GM12878 (cell line): ENCODE measurements around the gene AFTPH. TPM values are rescaled to one million over a fixed set of nuclear protein-coding genes. Genes with fewer than 3 reads are reported as not detected.

Experiments
- ATAC-seq: fragments of 200-7000 bp; cut with Tn5 transposase; 3 replicates; pipeline ENCODE4 v1.9.1; 2020; ENCODE audit warnings: mild to moderate bottlenecking, moderate library complexity
- BruUV-seq: library from RNA; stranded (reverse); fragments of 400-500 nt; replicated peaks from 2 replicates; lab custom pipeline; 2021; lab: Mats Ljungman, UMichigan
- CTCF ChIA-PET: fragments of 300-600 bp; sonication (Branson Sonifier 250); formaldehyde crosslinking; extraction: SDS; loops from one replicate; lab custom pipeline; 2021; ENCODE audit warnings: inconsistent platforms; lab: Yijun Ruan, JAX
- POLR2A ChIA-PET: fragments of 350-600 bp; formaldehyde crosslinking; extraction: SDS; loops from one replicate; lab custom pipeline; 2021; ENCODE audit warnings: inconsistent platforms; lab: Charles Lee
- RAD21 ChIA-PET: fragments of 300-600 bp; sonication (Branson Sonifier 250); formaldehyde crosslinking; loops from one replicate; lab custom pipeline; 2023; ENCODE audit warnings: antibody characterized with exemption; ENCODE audit not compliant: unreplicated experiment; lab: Charles Lee
- SMC1A ChIA-PET: fragments of 300-600 bp; sonication (Branson Sonifier 250); formaldehyde crosslinking; loops from one replicate; lab custom pipeline; 2023; ENCODE audit not compliant: unreplicated experiment, uncharacterized antibody; lab: Charles Lee
- DNase-seq: peaks from one replicate; pipeline ENCODE4 v3.0.0-alpha.2; 2011; ENCODE audit warnings: low read depth, low spot score
- FAIRE-seq: peaks from 3 replicates; lab custom pipeline; 2011; peaks lifted over from hg19 to GRCh38; lab: Jason Lieb, UNC
- H2AFZ ChIP-seq: 2 replicates; pipeline ENCODE4 v1.6.0; 2011; ENCODE audit warnings: low read depth, low read length, control low read depth; ENCODE audit not compliant: control insufficient read depth
- H3K27ac ChIP-seq: 2 replicates; pipeline ENCODE4 v1.5.1; 2011; ENCODE audit warnings: control low read depth; ENCODE audit not compliant: control insufficient read depth, insufficient read depth
- H3K27me3 ChIP-seq, 2 experiments: replicated peaks in 1 of 2; 2 replicates each; pipeline versions ENCODE4 v1.6.0 to v1.6.1; 2011; ENCODE audit warnings: low read length in 1 of 2; ENCODE audit not compliant: control insufficient read depth in 2 of 2, insufficient read depth in 2 of 2
- H3K36me3 ChIP-seq, 2 experiments: 2 replicates each; pipeline ENCODE4 v1.5.1; 2011; ENCODE audit warnings: low read length in 1 of 2; ENCODE audit not compliant: control insufficient read depth in 2 of 2, insufficient read depth in 2 of 2
- H3K4me1 ChIP-seq: 2 replicates; pipeline ENCODE4 v1.6.1; 2011; ENCODE audit warnings: mild to moderate bottlenecking, low read length, moderate library complexity, mixed read lengths; ENCODE audit not compliant: control insufficient read depth, insufficient read depth
- H3K4me2 ChIP-seq: 2 replicates; pipeline ENCODE4 v1.6.0; 2011; ENCODE audit warnings: control low read depth; ENCODE audit not compliant: control insufficient read depth, insufficient read depth
- H3K4me3 ChIP-seq: fragments of 200-600 bp; sonication (generic); 2 replicates; pipeline ENCODE4 v1.5.1; 2016
- H3K79me2 ChIP-seq: 2 replicates; pipeline ENCODE4 v1.6.0; 2011; ENCODE audit warnings: low read length; ENCODE audit not compliant: control insufficient read depth, insufficient read depth
- H3K9ac ChIP-seq: 2 replicates; pipeline ENCODE4 v1.8.0; 2011; ENCODE audit warnings: low read length, control low read depth, mixed read lengths; ENCODE audit not compliant: control insufficient read depth, insufficient read depth
- H3K9me3 ChIP-seq: replicated peaks from 3 replicates; pipeline ENCODE4 v1.5.1; 2011; ENCODE audit warnings: mild to moderate bottlenecking, low read length; ENCODE audit not compliant: control insufficient read depth, insufficient read depth
- H4K20me1 ChIP-seq: 2 replicates; pipeline ENCODE4 v1.6.0; 2011; ENCODE audit not compliant: control insufficient read depth, insufficient read depth
- BACH1 ChIP-seq: fragments of 450-650 bp; IDR thresholded peaks from 2 replicates; pipeline ENCODE4 v1.6.1; 2017; ENCODE audit warnings: mild to moderate bottlenecking, borderline replicate concordance
- CBFB ChIP-seq: IDR thresholded peaks from 2 replicates; pipeline ENCODE4 v1.6.1; 2016; ENCODE audit warnings: antibody characterized with exemption, low read depth
- DPF2 ChIP-seq: fragments of 450-650 bp; IDR thresholded peaks from 2 replicates; pipeline ENCODE4 v1.6.1; 2017; ENCODE audit warnings: mild to moderate bottlenecking
- HDAC2 ChIP-seq: fragments of 200-600 bp; sonication (generic); IDR thresholded peaks from 2 replicates; pipeline ENCODE4 v1.6.1; 2017
- HDGF ChIP-seq: fragments of 450-650 bp; IDR thresholded peaks from 2 replicates; pipeline ENCODE4 v1.6.1; 2016; ENCODE audit warnings: antibody characterized with exemption
- NR2F1 ChIP-seq: fragments of 450-650 bp; conservative IDR thresholded peaks from 2 replicates; pipeline ENCODE4 v1.6.1; 2017; ENCODE audit warnings: mild to moderate bottlenecking
- STAT3 ChIP-seq: IDR thresholded peaks from 2 replicates; pipeline ENCODE4 v1.6.1; 2011; ENCODE audit warnings: low read depth, low read length, improper control_type of control experiment
- TBL1XR1 ChIP-seq: IDR thresholded peaks from 2 replicates; pipeline ENCODE4 v1.6.1; 2012; ENCODE audit warnings: low read depth, low read length, improper control_type of control experiment
- ZNF274 ChIP-seq: IDR thresholded peaks from one replicate; pipeline ENCODE4 v1.8.0; 2011; ENCODE audit not compliant: insufficient read length, insufficient read depth
- ZZZ3 ChIP-seq: IDR thresholded peaks from 2 replicates; pipeline ENCODE4 v1.6.1; 2011; ENCODE audit warnings: low read depth; ENCODE audit not compliant: control insufficient read depth, insufficient read length
- WGBS: methylation state at CpG from one replicate; pipeline ENCODE4 v1.1.6; 2016; ENCODE audit warnings: low lambda C conversion rate; ENCODE audit not compliant: insufficient replicate concordance, insufficient coverage; ENCODE audit errors: missing lambda C conversion rate; 5-methylcytosine and 5-hydroxymethylcytosine counted together
- in situ Hi-C: fragments of 300-500 bp; cut with MboI; formaldehyde crosslinking; loops from 9 replicates; pipeline ENCODE4 v1.14.3; 2018; ENCODE audit warnings: mixed read lengths
- intact Hi-C: fragments of 100-400 bp; cut with micrococcal nuclease; formaldehyde crosslinking; loops from one replicate; pipeline ENCODE4 v1.14.2; 2022; ENCODE audit not compliant: unreplicated experiment
- polyA plus RNA-seq, 11 experiments: library from polyadenylated mRNA; depleted of rRNA in 4 of 11; unstranded in 6 of 11; stranded (reverse) in 5 of 11; fragments of >200 nt; fragmentation: Nextera tagmentation in 4 of 11; fragmentation: Illumina TruSeq in 1 of 11; extraction: Ambion mirVana in 4 of 11; extraction: Trizol in 1 of 11; gene quantifications; 1 replicate in 1 of 11; 2 replicates in 10 of 11; pipeline versions ENCODE4 v1.2.1 to v1.2.3, GENCODE V29; 2011 to 2016; ENCODE audit warnings: inconsistent platforms in 2 of 11, missing spikeins in 2 of 11, low read depth in 1 of 11
- total RNA-seq, 4 experiments: library from RNA; depleted of rRNA in 3 of 4; stranded (reverse); fragments of >200 nt in 3 of 4; fragmentation: Illumina TruSeq in 1 of 4; extraction: Trizol in 1 of 4; gene quantifications; 2 replicates each; pipeline versions ENCODE4 v1.2.1 to v1.2.3, GENCODE V29; 2013 to 2021
- TF ChIP-seq, protein P1 (sequence below): IDR thresholded peaks from 2 replicates; pipeline ENCODE4 v1.6.1; 2011; ENCODE audit warnings: borderline replicate concordance, low read depth, mild to moderate bottlenecking, moderate library complexity, low read length; ENCODE audit not compliant: insufficient read depth, poor library complexity, severe bottlenecking
- TF ChIP-seq, protein P2 (sequence below): IDR thresholded peaks from 2 replicates; pipeline ENCODE4 v1.6.1; 2011; ENCODE audit warnings: mild to moderate bottlenecking, low read depth, low read length, moderate library complexity; ENCODE audit not compliant: insufficient replicate concordance

Gene AFTPH
- total and polyA plus RNA-seq, 10 of the 15 experiments (the other 5 are each of a cell fraction or from before 2014, with no cell fraction given), result 25.6 to 77.3 (median 39.5) TPM

DNA sequence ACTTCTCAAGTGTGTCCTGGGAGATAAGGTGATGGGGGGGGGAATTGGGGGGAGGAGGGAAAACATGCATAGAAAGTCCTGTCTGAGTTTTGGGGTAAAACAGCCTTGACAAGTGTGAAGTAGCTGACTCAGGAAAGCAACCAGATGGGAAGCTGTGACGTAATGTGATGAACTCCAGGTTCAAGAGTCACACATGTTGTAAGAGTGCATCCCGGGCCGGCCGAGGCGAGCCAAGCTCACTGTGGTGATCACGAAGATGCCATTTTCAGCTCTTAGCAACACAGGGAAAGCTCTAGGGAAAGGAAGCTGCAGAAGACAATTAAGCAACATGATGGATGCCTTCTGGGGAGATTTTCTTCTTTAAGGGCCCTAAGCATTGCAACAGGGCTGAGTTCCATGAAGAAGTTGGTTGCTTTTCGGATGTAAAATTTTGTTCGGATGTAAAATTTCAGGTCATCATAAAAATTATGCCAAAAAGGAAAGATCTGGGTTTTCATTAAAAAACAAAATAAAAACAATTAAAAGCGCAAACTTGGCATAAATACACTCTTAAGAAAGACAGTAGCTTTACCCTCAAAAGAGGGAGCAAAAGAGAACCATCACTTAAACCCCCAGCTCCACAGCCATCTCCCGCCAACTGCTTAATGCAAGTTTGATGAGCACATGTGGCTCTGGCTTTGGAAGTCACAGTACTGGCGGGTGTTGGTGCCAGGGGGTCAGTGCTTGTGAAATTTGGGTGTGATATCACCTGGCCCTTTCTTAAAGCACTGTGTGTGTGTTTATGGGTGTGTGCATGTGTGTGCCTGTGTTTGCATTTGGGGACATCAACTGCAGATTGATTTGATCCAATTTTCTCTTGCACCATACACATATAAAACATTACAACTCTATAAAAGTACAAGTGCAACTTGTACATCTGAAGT, 110.5 kb downstream of the AFTPH start:
- DNase-seq (no peak), FAIRE-seq (no peak), ATAC-seq (no peak)
- RAD21 ChIA-PET, result interaction anchor here (0.9 to 1.7 kb wide), 4 partner anchors 10 to 232 kb away, joined by 3 to 5 read pairs (median 4); partner anchors contain the start of gene AFTPH
- Histone ChIP-seq H3K4me3 (no peak overlapping the region), H2AFZ (no peak overlapping the region), H3K4me1 (peaks cover 41% of the 10 kb centered on the region), H3K36me3 (peaks cover 17 to 30% of the 10 kb centered on the region in 2 experiments), H3K27me3 (no peaks in the 10 kb centered on the region), H3K9me3 (no peaks in the 10 kb centered on the region), H3K79me2 (peaks cover 62% of the 10 kb centered on the region), H3K27ac (no peak overlapping the region)
- BruUV-seq, result TSS peak; percentile 17
- 96% methylated on average over 11 of the region's 11 CpGs for WGBS
- SMC1A ChIA-PET, result interaction anchor here (0.6 to 1.7 kb wide), 14 partner anchors 8 to 192 kb away, joined by 3 to 11 read pairs (median 3); no protein-coding TSS in a partner anchor
- CTCF ChIA-PET, result interaction anchor here (0.5 to 4.3 kb wide), 5 partner anchors 9 to 211 kb away, joined by 3 to 27 read pairs (median 3); no protein-coding TSS in a partner anchor
- in situ Hi-C loops (no loop called here), intact Hi-C loops (no loop called here)
- TF ChIP-seq, protein P1, sequence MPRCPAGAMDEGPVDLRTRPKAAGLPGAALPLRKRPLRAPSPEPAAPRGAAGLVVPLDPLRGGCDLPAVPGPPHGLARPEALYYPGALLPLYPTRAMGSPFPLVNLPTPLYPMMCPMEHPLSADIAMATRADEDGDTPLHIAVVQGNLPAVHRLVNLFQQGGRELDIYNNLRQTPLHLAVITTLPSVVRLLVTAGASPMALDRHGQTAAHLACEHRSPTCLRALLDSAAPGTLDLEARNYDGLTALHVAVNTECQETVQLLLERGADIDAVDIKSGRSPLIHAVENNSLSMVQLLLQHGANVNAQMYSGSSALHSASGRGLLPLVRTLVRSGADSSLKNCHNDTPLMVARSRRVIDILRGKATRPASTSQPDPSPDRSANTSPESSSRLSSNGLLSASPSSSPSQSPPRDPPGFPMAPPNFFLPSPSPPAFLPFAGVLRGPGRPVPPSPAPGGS, result no peak
- no peak for TF ChIP-seq ZZZ3
- no peak for TF ChIP-seq ZNF274
- no peak for TF ChIP-seq NR2F1
- no peak for TF ChIP-seq STAT3
- TF ChIP-seq HDAC2, result no peak
- TF ChIP-seq DPF2, result no peak
- TF ChIP-seq HDGF, result no peak
- no peak for TF ChIP-seq BACH1
- TF ChIP-seq CBFB, result no peak
- no peak for TF ChIP-seq TBL1XR1
- TF ChIP-seq, protein P2, sequence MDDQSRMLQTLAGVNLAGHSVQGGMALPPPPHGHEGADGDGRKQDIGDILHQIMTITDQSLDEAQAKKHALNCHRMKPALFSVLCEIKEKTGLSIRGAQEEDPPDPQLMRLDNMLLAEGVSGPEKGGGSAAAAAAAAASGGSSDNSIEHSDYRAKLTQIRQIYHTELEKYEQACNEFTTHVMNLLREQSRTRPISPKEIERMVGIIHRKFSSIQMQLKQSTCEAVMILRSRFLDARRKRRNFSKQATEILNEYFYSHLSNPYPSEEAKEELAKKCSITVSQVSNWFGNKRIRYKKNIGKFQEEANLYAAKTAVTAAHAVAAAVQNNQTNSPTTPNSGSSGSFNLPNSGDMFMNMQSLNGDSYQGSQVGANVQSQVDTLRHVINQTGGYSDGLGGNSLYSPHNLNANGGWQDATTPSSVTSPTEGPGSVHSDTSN, result no peak
- TF ChIP-seq, all 136 proteins: peak for 0
- Histone ChIP-seq H3K4me2 (no peak overlapping the region), H3K9ac (no peak overlapping the region), H4K20me1 (no peaks in the 10 kb centered on the region)
- POLR2A ChIA-PET, result interaction anchor here (0.7 to 2.1 kb wide), 5 partner anchors 9 to 40 kb away, joined by 3 to 5 read pairs (median 3); no protein-coding TSS in a partner anchor
